HG02610 (cell line): ENCODE measurements around the gene ASB11.
A peak's percentile ranks its signal among the peaks of the same experiment; 100 is the strongest.

Experiments used
- ATAC-seq: cut with Tn5 transposase; IDR thresholded peaks from one replicate; pipeline ENCODE4 v1.9.1; 2021; ENCODE audit warnings: mild to moderate bottlenecking, moderate library complexity; ENCODE audit not compliant: unreplicated experiment

ASB11 gene, protein sequence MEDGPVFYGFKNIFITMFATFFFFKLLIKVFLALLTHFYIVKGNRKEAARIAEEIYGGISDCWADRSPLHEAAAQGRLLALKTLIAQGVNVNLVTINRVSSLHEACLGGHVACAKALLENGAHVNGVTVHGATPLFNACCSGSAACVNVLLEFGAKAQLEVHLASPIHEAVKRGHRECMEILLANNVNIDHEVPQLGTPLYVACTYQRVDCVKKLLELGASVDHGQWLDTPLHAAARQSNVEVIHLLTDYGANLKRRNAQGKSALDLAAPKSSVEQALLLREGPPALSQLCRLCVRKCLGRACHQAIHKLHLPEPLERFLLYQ

DNA sequence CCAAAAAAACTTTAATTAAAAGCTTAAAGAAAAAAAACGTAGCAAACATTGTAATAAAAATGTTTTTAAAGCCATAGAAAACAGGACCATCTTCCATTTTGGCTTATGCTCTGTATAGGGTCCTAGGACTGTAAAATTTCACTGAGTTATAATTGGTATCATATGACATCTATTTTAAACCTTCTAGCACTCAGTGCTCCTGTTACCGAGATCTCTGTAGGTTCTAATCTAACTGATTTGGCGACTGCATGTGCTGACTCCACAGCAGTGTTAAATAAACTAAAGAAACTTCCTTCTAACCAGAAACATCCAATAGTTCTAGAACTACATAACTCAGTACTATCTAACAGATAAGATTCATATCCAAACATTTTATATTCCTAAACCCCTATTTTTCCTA, at the start of gene ASB11:
Gene ASB11, minus strand, starts transcription at position 132 of the 400 bp plus-strand sequence. Its CDS starts 35 bp downstream, at position 97.
- ATAC-seq: no peak

DNA sequence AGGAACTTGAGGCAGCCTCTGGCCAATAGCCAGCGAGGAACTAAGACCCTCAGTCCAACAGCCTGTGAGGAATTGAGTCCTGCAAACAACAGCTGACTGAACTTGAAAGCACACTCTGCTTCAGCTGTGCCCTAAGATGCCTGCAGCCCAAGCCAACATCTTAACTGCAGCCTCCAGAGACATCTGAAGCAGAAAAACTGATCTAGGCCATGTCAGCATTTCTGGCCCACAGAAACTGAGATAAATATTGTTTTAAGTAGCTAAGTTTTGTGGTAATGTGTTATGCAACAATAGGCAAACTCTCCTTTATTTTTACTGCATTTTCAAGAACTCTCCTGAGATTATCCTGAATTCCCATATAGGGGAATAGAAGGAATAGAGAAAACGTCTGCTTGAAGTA, 44.3 kb upstream of the ASB11 start:
- no peak for ATAC-seq

DNA sequence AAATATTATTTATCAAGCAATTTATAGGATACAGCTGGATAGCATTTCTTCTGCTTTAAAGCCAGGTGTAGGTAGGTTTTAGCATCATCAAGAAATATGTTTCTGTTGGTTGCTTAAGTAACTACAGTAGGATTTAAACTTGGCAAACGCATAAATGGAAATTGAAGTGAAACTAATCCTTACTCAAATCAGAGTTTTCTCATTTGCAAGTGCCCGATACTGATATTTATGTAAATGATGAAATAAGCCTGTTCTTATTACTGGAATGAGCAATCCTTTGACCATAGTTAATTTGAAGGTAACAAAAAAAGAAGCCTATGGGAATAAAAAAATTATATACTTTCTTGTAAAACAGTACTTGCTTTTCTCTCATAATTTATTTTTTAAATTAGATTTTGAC, 43.1 kb upstream of the ASB11 start:
- ATAC-seq: no peak

DNA sequence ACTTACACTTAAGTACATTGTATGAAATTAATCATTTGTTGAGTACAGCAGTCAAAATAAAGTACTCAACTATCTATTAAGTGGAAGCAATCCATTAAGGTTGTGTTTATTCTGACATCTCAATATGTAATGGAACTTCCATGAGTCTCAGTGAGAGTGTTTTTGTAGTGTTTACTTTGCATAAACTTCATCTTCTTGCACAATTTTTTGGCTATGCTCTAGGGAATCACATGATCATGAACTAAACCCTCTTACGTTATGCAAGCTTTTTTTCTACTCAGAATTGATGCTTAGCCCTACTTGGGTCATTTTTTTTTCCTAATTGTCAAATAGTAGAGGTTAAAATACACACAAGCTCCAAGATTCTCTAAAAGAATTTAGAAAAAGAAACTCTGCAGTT, 41.0 kb upstream of the ASB11 start:
- ATAC-seq: no peak

DNA sequence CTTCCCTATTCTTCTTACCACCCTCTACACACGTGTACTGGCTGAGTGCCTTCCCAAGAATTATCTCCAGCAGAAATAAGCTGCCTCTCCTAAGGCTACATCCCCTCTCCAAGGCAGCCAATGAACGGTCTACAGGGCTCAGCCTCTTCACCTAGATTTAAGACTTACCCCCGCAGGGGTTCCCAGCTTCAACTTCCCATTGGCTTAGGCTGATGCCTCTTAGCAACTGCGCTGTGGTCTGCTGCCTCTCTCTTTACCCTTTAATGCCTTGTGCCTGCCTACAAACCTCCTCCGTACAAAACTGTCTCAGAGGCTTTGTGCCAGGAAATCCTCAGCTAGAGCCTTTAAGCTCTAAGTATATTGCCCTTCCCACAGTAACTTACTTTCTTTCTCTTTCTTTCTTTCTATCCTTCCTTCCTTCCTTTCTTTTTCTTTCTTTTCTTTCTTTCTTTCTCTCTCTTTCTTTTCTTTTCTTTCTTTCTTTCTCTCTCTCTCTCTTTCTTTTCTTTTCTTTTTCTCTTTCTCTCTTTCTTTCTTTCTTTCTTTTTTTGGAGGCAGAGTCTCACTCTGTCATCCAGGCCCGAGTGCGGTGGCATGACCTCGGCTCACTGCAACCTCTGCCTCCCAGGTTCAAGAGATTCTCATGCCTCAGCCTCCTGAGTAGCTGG, 35.0 kb upstream of the ASB11 start:
- ATAC-seq: no peak

DNA sequence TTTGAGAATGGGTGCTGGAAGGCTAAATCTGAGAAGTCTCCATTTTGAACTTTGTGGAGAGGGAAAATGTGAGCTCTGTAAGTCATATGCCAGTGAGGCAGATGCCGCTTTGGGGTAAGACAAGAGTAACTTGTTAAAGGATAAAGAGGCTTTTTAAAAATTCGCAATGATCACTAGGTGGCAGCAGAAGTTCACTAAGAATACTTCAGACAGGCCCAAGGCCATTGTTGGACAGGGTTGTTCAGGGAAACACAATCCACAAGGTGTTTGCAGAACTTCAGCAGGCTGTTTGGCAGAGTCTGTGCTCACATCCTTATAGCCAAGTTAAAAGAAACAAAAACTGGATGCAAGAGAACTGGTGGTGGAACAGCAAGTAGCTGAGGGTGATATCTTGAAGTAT, 33.6 kb upstream of the ASB11 start:
- no peak for ATAC-seq

DNA sequence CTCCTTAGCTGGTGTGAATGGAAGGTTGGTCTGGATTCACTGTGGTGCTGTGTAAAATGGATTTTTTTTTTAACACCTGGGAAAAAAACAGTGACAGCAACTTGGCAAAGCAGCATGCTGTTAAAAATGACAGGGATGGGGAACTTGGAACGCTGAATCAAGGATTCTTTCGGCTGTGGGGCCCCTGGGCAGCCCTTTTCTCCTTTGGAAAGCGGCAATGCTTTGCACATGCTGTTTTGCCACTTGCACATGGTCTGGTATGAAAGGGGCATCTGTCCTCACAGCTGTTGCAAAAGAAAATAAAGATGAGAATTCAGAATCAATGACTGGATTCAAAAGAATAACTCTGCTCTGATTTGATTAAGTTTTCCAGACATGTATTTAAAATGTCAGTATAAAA, 30.5 kb upstream of the ASB11 start:
- ATAC-seq: no peak

DNA sequence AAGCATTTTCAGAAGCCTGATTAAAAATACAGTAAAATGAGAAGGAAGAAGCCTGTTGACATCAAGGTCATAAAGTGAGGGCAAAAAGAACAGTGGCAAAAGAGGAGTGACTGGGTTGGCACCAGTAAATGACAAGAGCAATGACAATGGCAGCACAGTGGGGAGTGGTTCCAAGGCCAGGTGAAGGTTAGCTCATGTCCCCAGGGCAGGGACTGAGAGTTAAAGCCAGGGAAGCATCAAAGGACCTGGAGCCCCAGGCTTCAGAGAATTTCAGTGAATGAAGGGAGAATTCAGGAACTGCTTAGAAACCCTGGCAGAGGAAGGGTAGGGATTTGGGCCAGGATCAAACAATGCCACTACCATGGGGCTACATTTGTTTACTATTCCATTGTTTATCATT, 28.7 kb upstream of the ASB11 start:
- no peak for ATAC-seq

DNA sequence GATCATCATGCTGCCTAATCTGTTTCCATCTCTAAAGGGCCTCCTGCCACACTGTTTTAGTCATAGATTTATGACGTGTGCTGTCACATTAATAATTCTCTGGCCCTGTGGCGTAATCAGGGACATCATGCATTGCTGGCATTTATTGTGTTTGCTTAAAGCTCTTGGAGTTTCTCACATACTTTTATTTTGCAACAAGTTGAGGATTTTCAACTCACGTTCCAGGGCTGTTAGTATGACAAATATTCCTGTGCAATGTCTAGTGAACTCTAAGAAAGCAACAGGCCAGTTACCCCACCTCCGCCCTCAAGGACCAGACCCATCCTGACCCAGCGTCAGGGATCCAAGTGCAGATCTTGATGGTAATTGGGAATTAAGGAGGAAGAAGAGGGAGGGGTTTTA, 27.6 kb upstream of the ASB11 start:
- no peak for ATAC-seq

DNA sequence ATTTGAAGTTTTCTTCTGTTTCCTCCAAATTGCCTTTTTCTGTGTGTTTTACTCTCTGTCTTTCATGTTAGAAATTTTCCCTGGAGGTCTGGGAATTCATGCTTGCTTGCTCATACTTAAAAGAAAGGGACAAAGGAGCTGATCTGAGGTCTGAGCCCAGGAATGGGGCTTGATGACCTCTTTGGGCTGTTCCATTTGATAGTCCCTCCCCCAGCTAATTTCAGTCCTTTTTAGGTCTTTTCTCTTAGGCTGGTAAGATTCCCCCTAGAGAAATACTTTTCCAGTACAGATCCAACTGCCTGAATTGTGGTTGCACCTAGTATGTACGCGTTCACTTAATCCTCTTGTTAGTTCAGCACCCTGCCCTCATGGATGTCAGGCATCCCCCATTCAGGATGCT, 25.4 kb upstream of the ASB11 start:
- ATAC-seq: no peak

DNA sequence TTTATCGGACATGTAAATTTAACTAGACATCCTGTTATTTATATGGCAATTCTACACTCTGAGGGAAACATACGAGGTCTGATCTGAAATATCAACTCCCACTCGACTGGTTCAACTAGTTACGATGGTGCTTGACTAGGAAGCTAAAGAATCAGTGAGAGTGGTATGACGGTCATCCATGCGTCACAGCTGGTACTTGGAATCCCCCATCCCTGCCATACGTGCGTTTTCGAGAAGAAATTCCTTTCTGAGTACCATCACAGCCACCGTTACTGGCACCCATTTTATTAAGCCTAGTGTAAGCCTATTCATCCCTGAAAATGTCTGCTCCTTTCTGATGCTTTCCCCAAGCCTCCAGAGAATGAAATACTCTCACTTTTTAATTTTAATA, 20.6 kb upstream of the ASB11 start:
- no peak for ATAC-seq

DNA sequence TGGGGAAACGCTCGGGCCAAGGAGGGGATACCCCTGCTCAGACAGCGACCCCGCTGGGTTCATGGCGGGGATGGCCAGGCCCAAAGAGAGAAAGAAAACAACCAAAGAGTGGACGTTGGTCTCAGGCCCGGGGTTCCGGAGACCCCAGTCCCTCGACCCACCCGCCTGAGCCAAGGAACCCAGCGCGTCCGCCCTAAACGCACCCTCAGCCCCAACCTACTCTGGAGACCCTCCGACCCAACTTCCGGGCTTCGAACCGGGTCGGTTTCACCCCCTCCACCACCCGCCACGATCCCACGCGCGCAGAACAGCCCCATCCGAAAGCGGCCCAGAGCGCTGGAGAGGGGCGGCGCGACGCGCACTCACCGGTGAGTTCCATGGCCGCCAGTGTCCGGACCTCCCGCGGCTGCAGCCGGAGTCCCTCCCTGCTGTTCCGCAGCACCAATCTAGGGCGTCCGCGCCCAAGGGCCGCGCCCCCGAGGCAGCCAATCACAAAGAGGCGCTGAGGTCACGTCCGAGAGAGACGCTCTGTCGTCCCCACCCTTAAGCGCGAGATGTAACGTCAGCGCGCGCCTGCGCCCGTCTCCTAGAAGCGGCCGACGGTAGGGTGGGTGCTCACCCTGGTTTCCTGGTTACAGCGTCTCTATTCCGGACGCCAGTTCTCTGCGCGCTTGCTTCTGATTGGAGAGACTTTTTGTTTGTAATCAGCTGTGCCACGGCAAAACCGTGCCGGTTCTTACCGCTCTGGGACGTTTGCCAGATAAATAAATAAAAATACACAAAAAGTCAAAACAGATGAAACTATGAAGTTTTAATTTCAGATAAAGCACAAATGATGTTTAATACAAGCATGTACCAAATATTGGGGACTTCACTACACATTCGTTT, 19.9 kb upstream of the ASB11 start, which contains the start of gene PIGA:
Gene PIGA, minus strand, starts transcription at position 389 of the 888 bp plus-strand sequence. CDS start 3,593 bp downstream, outside the sequence.
- peak; percentile 99 for ATAC-seq

DNA sequence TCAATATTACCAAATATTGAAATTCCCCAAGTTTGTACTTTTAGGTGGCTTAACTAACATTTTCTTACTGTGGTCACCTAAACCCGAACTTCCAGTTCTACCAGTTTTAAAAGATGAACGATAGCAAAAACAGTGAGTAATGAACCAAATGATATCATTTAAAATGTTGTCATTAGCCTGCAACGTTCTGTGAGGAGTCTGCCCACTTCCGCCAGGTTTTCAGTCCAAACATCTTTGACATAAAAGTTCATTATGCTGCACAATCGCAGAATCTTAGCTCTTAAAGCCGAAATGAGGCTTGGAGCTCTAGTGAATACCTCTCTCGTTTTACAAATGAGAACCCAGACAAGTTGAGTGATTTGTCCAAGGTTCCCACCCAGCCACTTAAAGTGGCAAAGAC, 19.1 kb upstream of the ASB11 start:
- no peak for ATAC-seq

DNA sequence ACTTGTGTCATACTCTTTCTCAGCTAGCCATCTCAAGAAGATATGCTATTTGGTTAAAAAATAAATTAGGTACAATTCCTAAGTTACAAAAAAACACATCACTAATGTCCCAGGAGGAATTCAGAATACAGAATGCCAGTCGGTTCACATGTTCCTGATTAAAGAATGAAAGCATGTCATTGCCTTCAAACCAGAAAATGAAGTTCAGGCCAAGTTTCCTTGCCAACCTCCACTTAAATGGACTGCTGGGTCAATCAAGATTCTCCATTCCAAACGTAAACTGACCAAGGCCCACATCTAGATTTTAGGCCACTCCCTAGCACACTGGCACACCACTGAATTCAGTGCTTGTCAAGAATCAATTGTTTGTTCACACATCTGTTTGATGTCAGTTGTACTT, 13.4 kb upstream of the ASB11 start:
- ATAC-seq: no peak

DNA sequence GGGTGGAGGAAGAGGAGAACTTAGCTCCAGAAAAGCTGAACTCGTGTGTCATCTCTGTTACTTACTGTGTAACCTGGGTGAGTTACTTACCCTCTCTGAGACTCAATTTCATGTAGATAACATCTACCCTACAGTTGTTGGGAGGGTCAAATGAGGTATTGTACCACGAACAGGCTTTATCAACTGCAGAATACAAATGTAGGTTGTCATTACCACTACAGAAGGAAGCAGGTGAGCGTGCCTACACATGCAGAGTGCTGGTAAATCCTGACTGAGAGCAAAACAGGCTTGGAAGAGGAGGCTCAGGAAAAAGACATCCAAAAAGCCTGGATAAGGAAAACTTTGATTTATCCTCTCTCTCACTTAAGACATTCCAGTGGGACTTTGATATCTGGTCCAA, 12.7 kb upstream of the ASB11 start:
- no peak for ATAC-seq

DNA sequence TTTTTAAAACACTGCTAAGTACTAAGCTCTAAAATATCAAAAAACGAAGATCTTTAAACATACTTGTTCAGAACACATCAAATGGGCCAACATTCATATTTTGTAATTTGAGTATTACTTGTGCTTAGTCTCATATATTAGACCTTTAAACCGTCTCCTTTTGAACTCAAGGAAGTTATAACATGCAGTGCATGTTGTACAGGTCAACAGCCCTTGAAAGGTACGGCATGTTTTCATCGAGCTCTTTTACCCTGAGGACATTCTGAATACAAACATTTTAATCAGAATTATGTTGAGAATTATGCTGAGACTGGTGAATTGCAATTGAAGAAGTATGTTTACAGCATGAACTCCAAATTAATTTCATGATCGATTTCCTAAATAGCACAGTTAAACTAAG, 7.0 kb upstream of the ASB11 start:
- no peak for ATAC-seq

DNA sequence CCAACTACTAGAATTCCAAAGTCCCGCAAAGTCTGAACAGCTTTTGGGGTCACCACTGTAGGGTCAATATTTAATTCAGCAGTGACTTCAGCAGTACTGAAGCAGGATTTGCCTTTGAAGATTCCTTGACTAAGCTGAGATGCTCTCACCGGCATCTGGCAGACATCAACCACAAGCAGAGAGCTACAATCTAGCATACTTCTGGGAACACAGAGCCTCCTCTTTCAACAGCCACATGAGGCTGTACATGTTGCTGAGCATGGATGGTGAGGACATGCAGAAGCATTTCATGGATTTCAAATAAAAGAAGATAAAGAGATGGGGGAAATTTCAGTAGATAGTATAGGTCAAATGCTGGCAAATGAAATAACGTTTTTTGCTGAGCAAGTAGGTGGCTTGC, 6.6 kb upstream of the ASB11 start:
- no peak for ATAC-seq

DNA sequence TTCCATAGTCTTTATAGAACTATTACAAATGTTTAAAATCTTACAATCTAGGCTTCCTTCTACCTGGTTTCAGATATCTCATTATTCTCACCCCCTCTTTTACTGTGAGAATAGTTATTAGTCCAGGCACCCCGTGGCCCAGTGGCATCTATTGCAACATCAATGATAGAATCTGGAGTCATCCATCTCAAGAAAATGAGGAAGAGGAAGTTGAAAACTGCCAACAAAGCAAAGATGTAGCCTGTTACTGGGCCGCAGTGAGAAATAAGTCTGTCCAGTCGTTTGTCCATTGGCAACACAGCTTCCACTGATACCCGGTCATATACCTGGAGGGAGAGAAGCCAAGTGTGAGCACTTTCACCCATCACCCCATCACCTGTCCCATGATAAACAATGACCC, 6.0 kb upstream of the ASB11 start:
- ATAC-seq: no peak

DNA sequence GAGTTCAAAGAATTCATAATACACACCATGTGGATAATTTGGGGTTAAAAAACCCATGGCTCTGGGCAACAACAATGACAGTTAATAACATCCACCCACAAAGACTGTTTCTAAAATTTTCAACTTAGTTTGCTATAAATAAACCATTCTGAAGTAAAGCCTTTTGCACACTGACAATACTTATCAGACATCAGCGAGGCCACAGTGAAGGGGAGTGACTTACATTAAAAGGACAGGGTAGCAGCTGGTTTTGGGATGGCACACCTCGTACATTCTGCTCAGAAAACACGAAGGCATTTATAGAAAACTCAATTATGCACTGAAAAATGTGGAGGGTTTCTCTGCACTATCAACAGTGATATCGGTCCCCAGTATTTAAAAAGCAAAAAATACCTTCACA, 4.9 kb upstream of the ASB11 start:
- ATAC-seq: no peak

DNA sequence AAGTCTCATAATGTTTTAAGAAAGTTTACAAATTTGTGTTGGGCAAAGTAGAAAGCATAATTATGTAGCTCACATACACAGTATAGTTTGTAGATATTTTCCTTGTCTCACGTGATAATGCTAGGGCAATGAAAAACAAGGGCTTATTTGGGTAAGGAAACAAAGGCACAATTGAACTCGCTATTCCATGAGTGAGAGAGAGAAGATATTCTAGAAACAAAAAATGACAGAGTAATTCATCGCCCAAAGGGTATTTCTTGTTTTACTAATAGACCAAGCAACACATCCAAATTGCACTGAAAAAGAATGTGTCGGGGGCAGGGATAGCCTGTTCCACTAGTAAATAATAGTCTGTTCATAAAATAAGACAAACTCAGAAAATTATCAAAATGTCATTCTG, 3.6 kb upstream of the ASB11 start:
- ATAC-seq: no peak

DNA sequence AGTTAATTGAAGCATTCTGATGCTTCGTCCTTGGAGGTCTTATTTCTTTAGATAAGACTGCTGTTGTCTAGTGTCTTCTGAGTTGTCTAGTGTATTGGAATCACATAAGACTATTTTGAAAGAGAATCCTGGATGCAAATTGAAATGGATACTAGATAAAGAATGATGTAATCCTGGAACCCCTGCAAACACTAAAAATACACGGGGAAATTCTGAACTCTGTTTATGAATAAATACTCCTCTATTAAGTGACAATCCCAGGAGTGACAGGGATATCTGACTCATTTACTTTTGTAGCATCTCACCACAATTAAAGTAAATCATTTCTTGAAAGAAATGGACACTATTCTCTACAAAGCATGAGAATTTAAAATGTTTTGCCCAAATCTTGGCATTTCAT, 968 bp downstream of the ASB11 start:
- ATAC-seq: no peak

DNA sequence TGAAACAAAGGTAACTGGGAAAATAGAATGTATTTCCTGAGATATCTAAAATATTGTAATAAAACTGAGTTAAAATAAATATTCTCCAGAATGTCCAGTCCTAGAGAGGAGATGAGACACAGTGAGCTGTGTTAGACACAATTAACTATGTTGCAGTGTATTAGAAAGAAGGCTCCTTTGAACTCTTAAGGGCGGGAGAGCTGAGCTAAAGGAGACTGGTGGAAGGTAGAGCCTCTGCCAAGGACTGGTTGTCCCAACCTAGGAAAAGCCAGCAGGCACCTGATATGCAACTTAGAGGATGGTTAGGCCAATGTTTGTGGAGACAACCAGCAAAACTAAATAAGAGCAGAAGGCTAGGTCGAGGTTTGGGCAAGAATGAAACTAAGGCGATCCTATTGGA, 4.3 kb downstream of the ASB11 start:
- no peak for ATAC-seq
